ENCODE measurements around the gene ATP4B. TPM values are rescaled to one million over a fixed set of nuclear protein-coding genes. Genes with fewer than 3 reads are reported as not detected.

ATP4B gene
- total RNA-seq, 3 donors from 2014 or later (not counting 1 experiment from before 2014, with no cell fraction given) = not detected

DNA sequence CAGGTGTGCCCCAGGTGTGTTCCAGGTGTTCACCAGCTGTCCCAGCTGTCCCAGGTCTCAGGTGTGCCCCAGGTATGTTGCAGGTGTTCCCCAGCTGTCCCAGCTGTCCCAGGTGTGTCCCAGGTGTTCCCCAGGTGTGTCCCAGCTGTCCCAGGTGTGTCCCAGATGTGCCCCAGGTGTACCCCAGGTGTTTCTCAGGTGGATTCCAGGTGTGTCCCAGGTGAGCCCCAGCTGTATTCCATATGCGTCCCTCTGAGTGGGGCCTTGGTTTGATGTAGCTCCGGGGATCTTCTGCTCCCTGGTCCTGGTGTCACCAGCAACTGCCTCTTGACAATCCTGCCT lies 8.3 kb upstream of the ATP4B start:
- H3K4me3 Mint-ChIP-seq = no peak overlapping the region
- H3K4me1 Mint-ChIP-seq = no peaks in the 10 kb centered on the region
- ATAC-seq (no peak), DNase-seq (peak in 1 of 2 donors; percentile 10)
- H3K27ac Mint-ChIP-seq = no peak overlapping the region
- peaks cover under 1 to 2% of the 10 kb centered on the region in 2 donors for H3K9me3 Mint-ChIP-seq
- Histone ChIP-seq H3K4me1 (ENCODE audit: control insufficient read depth, insufficient read depth, low read length) (no peaks in the 10 kb centered on the region), H3K9me3 (ENCODE audit: control insufficient read depth, insufficient read depth, low read length) (no peaks in the 10 kb centered on the region), H3K27me3 (ENCODE audit: control insufficient read depth, insufficient read depth, low read length) (peaks cover 2% of the 10 kb centered on the region), H3K27ac (ENCODE audit: low read length) (no peak overlapping the region), H3K4me3 (ENCODE audit: low read length) (no peak overlapping the region), H3K36me3 (ENCODE audit: control insufficient read depth, insufficient read depth, low read length) (no peaks in the 10 kb centered on the region)
- WGBS (ENCODE audit: insufficient coverage) = 96% methylated on average over 2 of the region's 2 CpGs
- intact Hi-C loops (cut with micrococcal nuclease) = no loop called here
- TF ChIP-seq, protein P1, sequence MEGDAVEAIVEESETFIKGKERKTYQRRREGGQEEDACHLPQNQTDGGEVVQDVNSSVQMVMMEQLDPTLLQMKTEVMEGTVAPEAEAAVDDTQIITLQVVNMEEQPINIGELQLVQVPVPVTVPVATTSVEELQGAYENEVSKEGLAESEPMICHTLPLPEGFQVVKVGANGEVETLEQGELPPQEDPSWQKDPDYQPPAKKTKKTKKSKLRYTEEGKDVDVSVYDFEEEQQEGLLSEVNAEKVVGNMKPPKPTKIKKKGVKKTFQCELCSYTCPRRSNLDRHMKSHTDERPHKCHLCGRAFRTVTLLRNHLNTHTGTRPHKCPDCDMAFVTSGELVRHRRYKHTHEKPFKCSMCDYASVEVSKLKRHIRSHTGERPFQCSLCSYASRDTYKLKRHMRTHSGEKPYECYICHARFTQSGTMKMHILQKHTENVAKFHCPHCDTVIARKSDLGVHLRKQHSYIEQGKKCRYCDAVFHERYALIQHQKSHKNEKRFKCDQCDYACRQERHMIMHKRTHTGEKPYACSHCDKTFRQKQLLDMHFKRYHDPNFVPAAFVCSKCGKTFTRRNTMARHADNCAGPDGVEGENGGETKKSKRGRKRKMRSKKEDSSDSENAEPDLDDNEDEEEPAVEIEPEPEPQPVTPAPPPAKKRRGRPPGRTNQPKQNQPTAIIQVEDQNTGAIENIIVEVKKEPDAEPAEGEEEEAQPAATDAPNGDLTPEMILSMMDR (IDR thresholded peaks at IDR 0.05) = no peak
- H3K36me3 Mint-ChIP-seq = peaks cover 2% of the 10 kb centered on the region
- H3K27me3 Mint-ChIP-seq (ENCODE audit: low read depth in 2 of 2) = no peaks in the 10 kb centered on the region

GRCh38 chr13:113665597-113666328 lies 7.8 kb upstream of the ATP4B start:
- ATAC-seq = no peak
- no peaks in the 10 kb centered on the region for H3K4me1 ChIP-seq (ENCODE audit: control insufficient read depth, insufficient read depth, low read length)
- H3K4me1 Mint-ChIP-seq = no peaks in the 10 kb centered on the region
- TF ChIP-seq, protein P1 (IDR thresholded peaks at IDR 0.05) = no peak
- no peak overlapping the region for H3K4me3 Mint-ChIP-seq
- no peak overlapping the region for H3K27ac Mint-ChIP-seq
- H3K36me3 Mint-ChIP-seq = peaks cover 8% of the 10 kb centered on the region
- WGBS (ENCODE audit: insufficient coverage) = 85% methylated on average over 3 of the region's 3 CpGs
- peak in 1 of 2 donors; percentile 9 for DNase-seq
- H3K4me3 ChIP-seq (ENCODE audit: low read length) = no peak overlapping the region
- H3K36me3 ChIP-seq (ENCODE audit: control insufficient read depth, insufficient read depth, low read length) = no peaks in the 10 kb centered on the region
- H3K9me3 Mint-ChIP-seq = peaks cover 3 to 5% of the 10 kb centered on the region in 2 donors
- no peaks in the 10 kb centered on the region for H3K9me3 ChIP-seq (ENCODE audit: control insufficient read depth, insufficient read depth, low read length)
- H3K27me3 Mint-ChIP-seq (ENCODE audit: low read depth in 2 of 2) = no peaks in the 10 kb centered on the region
- H3K27me3 ChIP-seq (ENCODE audit: control insufficient read depth, insufficient read depth, low read length) = peaks cover 2% of the 10 kb centered on the region
- intact Hi-C loops (cut with micrococcal nuclease) = no loop called here
- H3K27ac ChIP-seq (ENCODE audit: low read length) = no peak overlapping the region

DNA sequence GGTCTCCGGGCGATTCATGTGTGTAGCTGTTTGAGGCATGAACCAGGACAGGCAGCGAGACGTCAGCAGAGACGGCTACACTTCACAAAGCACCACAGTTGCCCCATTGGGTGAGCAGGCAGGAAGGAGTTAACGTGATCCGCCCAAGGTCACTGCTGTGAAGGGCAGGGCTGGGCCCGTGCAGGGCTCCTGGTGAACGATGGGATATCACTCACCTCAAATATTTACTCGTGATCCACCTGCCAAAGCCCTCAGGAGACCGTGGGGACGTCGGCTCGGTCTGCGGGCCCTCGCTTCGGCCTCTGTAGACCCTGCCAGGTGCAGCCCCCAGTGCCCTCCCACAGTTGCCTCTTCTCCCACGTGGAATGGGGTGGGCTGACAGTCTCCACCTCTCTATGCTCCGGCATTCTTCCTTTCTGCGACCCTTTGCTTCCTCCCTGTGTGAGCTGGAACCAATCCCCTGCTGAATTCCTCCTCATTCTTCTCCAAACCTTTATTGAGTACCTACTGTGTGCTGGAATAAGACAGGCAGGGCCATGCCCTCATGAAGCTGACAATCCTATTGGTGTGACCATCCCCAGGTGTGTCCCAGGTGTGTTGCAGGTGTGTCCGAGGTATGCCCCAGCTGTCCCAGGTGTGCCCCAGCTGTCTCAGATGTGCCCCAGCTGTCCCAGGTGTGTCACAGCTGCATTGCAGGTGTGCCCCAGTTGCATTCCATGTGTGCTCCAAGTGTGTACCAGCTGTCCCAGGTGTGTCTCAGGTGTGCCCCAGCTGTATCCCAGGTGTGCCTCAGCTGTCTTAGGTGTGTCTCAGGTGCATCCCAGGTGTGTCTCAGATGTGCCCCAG lies 7.0 kb upstream of the ATP4B start:
- no peaks in the 10 kb centered on the region for H3K9me3 ChIP-seq (ENCODE audit: control insufficient read depth, insufficient read depth, low read length)
- intact Hi-C loops (cut with micrococcal nuclease) = no loop called here
- peak in 1 of 2 donors; percentile 14 for DNase-seq
- Mint-ChIP-seq H3K9me3 (peaks cover 4 to 7% of the 10 kb centered on the region in 2 donors), H3K27ac (no peak overlapping the region), H3K27me3 (ENCODE audit: low read depth in 2 of 2) (no peaks in the 10 kb centered on the region), H3K36me3 (peaks cover 12% of the 10 kb centered on the region), H3K4me3 (no peak overlapping the region), H3K4me1 (no peaks in the 10 kb centered on the region)
- H3K4me3 ChIP-seq (ENCODE audit: low read length) = no peak overlapping the region
- WGBS (ENCODE audit: insufficient coverage) = 83% methylated on average over 21 of the region's 21 CpGs
- no peak overlapping the region for H3K27ac ChIP-seq (ENCODE audit: low read length)
- no peak for ATAC-seq
- TF ChIP-seq, protein P1 (IDR thresholded peaks at IDR 0.05) = no peak
- peaks cover 2% of the 10 kb centered on the region for H3K27me3 ChIP-seq (ENCODE audit: control insufficient read depth, insufficient read depth, low read length)
- no peaks in the 10 kb centered on the region for H3K4me1 ChIP-seq (ENCODE audit: control insufficient read depth, insufficient read depth, low read length)
- no peaks in the 10 kb centered on the region for H3K36me3 ChIP-seq (ENCODE audit: control insufficient read depth, insufficient read depth, low read length)
